GM21825 (cell line): Measurements from ENCODE around the gene TSC22D2.
"Not testable (repeated sequence)": the region's sequence is repeated elsewhere in the genome, so short reads cannot be mapped to it uniquely, and the experiment has no call there.

Source experiments
- ATAC-seq: cut with Tn5 transposase; IDR thresholded peaks from one replicate; pipeline ENCODE4 v1.9.1; 2021; ENCODE audit warnings: mild to moderate bottlenecking, moderate library complexity; ENCODE audit not compliant: unreplicated experiment

Gene TSC22D2

DNA sequence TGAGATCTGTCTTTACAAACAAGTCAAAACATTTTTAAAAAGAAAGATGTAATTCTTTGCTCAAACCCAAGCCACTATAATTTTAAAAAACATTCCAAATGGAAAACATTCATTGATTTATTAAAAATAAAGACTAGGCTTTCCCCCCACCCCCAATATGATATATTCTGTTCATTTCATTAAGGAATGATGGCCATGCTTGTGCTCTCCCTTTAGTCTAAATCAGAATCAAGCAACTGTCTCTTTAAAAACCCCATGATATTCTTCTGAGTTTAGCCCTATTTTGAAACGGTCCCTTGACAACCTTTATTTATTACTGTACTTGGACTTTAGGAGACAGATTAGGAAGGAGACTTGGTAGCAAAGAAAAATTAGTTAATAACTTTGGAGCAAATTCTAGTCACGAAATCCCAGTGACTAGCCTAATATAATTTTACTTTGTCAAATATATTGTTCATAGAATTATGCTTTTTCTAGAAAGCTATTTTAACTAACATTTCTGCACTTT is 38.4 kb downstream of the TSC22D2 start:
- ATAC-seq = no peak

DNA sequence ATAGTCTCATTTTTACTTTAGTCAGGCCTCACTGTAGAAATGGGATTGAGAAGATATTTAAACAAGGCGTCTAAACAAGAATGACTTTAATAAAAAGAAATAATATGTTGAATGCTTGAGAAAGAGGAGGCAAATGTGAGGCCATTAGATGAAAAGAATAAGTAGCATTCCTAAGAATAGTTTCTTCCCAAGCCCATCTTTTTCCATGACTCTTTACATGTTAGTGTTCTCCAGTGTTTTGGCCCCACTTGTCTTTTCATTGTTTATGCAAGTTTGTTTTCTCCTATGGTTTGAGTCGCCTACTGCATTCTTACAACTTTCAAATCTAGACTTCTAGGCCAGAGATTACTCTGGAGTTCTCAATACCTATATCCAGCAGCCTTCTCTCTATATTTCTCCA is 39.0 kb downstream of the TSC22D2 start:
- no peak for ATAC-seq

DNA sequence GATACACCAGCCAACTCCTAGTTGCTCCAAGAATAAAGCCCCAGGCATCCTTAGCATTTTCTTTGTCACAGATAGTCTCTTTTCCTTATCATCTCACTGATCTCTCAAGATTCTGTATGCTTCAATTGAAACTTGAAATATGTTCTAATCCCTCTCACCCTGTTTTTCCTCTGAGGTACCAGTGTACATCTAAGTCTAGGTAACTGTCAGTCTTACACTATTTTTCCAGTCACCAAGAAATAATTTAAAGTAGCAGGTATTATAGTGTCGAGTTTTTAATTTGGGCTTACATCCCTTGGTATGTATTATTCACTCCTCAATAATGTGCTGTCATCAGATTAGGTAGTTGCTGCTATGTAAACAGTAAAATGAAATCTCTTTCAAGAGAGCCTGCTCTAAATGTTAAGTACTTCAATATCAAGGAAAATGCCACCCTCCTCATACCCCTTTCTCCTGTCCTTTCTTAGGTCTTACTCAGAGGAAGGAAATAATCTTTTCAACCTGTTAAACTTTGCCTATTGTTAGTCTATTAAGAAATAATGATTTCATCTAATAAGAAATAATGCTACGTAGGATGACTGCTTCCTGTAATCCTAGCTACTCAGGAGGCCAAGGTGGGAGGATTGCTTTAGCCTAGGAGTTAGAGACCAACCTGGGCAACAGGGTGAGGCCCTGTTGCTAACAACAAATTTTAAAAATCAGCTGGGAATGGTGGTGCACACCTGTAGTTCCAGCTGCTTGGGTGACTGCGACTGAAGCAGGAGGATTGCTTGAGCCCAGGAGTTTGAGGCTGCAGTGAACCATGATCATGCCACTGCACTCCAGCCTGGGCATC is 39.8 kb downstream of the TSC22D2 start:
- ATAC-seq = no peak

DNA sequence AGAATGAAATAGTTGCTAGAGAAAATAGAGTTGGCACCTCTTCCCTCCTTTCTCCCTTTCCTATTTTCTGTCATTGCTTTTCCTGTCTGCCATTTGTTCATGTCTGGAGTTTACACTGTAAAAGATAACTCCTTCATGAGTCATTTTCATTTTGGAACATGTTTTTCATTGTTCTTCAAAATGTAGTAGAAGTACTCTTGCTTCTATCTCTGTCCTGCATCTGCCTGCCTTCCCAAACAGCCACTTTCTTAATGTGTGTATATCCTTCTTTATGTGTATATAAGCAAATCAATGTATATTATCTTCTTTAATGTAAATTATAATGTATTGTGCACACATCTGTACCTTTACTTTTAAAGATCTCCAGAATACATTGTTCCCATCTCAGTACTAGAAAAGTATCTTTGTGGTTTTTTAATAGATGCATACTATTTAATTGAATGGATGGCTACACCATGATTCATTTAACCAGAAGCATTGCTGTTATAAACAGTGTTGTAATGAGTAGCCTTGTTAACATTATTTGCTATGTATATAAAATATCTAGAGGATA is 41.1 kb downstream of the TSC22D2 start:
- ATAC-seq = no peak

DNA sequence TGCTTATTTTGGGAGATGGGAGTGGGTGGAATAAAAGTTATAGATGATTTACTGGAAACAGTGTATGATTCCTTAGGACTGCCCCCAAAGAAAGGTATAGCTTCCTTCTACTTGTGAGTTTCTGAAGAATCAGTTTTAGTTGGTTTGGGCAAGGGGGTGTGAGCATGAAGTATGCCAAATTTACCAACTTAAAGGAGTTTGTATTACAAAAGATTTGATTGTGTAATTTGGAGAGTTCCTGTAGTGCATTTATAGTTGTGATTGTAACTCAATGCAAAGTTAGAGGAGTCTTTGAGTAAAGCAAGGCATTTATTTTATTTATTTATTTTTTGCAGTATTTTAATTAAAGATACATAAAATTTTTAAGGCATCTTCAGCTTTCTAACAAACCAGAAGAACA is 42.8 kb downstream of the TSC22D2 start:
- no peak for ATAC-seq

DNA sequence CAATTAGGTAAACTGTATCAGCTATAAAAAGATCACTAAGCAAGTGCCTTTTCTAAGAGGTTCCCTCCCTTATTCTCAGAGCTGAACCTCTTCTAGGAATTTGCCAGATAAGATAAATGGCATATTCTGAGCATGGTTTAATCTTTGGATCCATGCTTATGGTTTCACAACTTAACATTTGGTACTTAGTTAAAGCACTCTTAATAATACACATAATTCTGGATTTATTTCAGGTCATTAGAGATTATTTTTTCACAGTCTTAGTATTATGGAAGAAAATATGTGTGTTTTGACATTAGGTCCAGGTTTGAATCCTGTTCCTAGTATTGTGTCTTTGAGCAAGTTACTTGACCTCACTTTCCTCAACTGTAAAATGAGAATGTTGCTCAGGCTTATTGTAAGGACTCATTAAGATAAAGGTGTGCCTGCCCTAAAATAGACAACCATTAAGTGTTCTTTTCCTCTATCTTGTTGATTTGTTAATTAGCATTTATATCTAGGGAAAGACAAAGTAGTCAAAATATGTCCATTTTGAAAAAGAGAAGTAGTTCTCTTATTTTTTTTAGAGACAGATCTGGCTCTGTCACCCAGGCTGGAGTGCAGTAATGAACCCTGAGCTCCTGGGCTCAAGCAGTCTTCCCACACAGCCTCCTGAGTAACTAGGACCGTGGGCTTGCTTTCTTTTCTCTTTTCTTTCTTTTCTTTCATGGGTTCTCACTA is 43.4 kb downstream of the TSC22D2 start:
- ATAC-seq = no peak

DNA sequence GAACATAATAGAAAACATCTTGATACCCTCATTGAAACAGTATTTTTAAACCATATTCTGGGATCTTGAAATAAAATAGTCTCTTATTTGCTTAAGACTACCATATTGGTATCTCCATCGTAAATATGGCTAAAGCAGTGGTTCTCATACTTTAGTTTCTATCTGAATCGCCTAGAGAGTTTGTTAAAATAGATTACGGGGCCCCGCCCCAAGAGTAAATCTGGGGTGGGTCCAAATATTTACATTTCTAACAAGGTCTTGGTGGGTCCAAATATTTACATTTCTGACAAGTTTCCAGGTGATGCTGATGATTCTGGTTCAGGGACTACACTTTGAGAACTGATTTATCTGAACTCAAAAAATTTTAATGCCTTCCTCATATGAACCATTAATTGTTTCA is 45.3 kb downstream of the TSC22D2 start:
- no peak for ATAC-seq

DNA sequence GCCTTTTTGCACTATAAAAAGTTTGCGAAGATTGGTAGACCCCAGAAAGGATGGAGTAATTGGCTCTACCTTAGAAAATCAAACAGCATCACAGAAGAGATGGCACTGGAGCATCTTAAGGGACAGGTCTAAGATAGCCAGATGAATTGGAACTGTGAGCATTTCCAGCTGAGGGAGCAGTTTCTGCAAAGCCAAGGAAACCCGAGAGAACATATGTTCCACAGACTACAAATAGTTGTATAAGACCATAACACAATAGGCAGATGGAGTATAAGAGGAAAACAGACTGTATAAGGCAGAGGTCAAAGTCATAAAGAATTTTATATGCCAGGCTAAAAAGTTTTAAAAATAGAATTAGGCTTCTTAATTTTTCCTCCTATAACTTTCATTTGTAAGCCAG is 46.0 kb downstream of the TSC22D2 start:
- ATAC-seq = no peak

DNA sequence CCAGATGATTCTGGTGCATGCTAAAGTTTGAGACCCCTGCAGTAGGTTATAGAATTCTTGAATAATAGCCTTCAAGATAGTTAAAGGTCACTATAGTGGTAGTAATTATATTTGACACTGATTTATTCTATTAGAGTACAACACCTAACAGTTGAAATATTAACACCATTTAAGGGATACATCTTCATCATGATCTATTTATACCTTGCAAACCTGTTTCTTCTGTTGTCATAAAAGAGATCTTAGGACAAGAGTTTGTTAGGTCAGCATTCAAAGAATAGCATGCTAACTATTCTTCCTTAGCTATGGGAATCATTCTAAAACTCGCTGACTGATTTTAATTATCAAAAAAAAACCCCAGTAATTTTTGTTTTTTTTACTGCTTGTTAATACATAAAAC is 46.5 kb downstream of the TSC22D2 start:
- no peak for ATAC-seq

DNA sequence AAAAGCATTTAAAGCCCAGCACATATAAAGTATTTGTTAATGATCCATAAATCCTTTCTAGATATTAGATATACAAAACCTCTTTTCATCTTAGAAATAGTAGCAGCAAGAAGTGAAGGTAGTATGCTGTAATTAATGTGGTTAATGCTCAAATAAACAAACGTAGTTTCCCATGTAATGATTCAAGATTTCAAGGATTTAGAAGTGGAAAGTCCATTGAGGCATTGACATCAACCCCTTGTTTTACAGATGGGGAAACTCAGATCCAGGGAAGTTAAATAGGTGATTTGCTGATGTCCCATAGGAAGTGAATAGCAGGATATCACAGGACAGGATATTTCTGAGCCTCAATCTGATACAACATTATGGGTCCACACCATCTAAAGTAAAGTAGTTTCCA is 47.2 kb downstream of the TSC22D2 start:
- ATAC-seq = no peak

DNA sequence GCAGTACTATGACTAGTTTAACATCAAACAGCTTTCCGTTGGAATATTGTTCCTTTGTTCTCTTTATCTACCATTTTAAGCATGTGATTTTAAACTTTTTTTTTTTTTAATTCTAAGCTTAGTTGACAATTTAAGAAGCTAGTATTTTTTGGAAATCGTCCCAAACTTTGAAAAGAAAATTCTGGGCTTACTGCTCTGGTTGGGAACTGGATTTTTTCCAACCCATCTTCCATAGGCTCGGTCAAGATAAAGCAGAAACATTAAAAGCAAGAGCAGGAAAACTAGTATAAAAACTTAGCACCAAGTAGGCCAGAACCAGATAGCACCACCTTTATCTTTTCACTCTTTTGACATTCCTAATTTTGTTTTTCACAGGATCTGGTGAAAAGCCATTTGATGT is 49.9 kb downstream of the TSC22D2 start:
- no peak for ATAC-seq

DNA sequence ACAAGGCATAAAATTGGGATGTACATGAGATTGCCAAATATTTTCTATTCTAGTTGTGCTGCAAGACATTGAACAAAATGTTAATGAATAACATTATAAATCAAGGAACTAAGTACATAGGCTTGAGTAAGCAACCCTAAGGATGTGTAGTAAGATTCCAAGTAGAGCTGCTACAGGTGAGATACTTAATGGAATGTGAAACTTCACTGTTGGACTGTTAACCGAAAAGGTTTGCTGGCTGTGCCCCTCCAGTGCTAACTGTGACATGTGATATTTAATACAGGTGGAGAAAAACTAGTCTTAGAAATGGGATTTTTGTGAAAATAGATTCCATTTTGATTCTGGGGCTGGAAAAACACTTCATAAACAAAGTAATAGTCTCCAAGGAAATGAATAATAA is 52.4 kb downstream of the TSC22D2 start:
- no peak for ATAC-seq

DNA sequence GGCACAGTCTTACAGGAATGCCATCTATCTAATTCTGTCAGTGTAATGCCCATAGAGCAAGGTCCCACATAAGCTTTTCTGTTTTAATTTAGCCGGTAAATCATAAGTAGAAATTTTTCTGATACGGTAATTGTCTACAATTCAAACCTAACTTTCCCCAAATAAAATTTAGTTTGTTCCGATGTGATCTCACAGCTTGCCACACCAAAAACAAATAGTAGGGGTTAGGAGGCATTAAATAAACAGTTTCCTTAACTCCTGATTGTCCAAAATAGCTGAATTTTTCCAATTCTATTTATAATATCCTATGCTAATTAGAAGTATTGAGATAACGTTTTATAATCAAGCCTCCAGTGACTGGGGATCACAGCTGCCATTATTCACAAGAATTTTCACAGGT is 53.3 kb downstream of the TSC22D2 start:
- ATAC-seq = no peak

DNA sequence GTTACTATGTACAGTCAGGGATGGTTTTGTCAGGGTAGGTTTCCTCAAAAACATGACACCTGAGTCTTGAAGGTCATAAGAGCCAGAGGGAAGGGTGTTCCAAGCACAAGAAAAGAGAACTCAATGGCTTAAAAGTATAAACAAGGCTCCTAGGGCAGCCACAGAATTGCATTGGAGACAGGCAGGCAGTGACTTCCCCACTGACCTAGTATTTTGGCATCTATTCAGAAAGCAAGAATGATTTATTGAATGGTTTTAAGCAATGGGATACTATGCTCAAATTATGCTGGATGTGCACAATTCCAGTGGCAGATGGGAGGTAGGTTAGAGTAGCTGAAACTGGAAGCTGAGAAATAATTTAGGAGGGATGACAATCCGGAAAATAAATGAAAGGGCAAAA is 54.0 kb downstream of the TSC22D2 start:
- ATAC-seq = no peak

DNA sequence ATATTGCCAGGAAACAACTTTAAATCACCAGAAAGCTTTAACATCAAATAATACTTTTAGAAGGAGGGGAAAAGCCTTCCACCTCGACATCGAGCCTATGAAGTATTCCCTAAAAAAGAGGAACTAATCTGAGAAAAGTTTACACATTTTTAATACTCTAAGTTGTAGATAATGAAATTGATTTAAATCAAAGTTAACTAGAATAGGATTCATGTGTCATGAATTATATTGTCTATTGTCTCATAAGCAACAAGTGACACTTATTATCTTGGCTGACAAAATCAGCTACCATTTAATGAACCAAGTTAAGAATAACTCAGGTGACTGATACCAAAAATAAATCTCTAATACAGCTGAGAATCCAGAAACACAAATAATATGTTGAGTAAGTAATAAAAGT is 56.6 kb downstream of the TSC22D2 start:
- ATAC-seq = no peak

DNA sequence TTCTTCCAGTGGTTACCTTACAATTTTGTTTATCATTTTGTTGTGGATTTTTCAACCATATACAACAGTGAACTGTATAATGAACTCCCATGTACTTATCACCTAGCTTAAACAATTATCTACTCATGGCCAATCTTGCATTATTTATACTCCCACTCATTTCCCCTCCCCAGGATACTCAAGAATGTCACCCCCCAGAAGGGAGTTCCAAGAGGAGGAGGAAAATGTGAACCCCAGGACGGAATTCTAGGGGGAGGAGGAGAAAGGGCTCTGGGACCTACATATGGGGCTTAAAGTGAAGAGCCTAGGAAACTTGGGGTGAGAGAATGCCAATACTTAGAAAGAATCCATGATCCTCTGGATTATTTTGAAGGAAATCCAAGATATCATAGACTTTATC is 59.3 kb downstream of the TSC22D2 start:
- no peak for ATAC-seq

DNA sequence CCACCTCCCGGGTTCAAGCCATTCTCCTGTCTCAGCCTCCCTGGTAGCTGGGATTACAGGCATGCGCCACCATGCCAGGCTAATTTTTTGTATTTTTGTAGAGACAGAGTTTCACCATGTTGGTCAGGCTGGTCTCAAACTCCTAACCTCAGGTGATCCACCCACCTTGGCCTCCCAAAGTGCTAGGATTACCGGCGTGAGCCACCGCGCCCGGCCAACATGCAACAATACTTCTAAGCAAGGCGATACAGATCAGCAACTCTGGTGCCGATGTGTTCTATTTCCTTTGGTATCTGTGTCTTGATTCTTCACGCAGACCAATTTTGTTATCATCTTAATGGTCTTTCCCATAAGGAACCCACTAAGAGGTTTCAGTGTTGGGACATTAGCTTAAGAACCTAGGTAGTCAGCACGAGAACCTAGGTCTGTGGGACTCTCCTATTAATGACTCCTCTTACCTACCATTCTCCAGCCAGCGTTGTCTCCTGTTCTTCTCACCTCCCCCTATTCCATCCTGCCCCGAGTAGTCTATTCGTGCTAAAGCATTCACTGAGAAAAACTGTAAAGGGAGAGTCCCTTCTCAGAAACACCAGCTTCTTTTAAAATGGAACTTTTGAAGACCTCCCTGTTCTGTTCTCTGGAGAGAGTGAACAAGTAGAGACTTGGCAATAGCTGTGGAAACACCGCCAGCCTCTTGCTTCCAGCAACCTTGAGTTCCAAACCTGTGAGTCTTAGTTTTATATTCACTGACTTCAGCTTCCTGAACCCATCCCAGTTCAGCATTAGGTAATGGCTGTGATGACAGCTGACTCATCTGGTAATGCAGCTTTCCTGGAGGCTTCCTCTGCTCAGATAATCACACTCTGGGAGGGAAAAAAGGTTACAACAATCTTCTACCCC is 61.2 kb downstream of the TSC22D2 start:
- ATAC-seq = no peak

DNA sequence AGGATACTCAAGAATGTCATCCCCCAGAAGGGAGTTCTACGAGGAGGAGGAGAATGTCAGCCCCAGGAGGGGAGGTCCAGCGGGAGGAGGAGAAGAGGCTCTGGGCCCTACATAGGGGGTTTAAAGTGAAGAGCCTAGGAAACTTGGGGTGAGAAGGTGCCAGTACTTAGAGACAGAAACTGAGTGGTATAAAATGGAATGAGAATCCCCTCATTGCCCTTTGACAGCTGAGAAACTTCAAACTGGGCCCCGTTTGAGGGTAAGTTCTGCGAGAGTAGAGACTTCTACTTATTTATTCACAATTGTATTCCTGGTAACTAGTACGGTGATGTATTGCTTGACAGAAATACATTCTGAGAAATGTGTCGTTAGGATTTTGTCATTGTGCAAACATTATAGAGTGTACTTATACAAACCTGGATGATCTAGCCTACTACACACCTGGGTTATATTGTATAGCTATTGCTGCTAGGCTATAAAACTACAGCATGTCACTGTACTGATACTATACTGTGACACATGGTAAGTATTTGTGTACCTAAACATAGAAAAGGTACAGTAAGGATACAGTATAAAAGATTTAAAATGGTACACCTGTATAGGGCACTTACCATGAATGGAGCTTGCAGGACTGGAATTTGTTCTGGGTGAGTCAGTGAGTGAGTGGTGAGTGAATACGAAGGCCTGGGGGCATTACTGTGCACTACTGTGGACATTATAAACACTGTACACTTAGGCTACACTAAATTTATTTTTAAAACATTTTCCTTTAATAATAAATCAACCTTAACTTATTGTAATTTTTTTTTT is 62.0 kb downstream of the TSC22D2 start:
- no peak for ATAC-seq

DNA sequence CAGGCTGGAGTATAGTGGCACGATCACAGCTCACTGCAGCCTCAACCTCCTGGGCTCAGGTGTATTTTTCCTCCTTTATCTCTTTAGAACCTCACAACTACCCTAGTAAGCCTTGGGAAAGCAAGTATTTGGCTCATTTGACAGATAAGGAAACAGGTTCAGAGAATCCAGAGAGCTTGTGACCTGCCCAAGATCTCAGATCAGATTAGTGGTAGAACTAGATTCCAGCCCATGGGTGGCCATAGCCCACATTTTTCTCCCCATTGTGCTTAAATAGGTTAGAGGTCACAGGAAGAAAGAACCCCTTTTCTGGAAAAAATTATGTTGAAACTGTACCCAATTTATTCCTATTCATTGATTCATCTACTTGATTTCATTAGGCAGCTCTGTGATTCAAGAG is 64.3 kb downstream of the TSC22D2 start:
- ATAC-seq = no peak

DNA sequence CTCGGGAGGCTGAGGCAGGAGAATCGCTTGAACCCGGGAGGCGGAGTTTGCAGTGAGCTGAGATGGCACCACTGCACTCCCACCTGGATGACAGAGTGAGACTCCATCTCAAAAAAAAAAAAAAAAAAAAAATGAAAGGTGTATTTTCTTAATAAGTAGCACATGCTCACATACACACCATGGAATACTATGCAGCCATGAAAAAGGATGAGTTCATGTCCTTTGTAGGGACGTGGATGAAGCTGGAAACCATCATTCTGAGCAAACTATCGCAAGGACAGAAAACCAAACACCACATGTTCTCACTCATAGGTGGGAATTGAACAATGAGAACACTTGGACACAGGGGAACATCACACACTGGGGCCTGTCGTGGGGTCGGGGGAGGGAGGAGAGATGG is 65.1 kb downstream of the TSC22D2 start:
- ATAC-seq = not testable (repeated sequence)
